Progenitor cell of endocrine pancreas (in vitro differentiated cells): ENCODE results near the gene RFESD. TPM values are rescaled to one million over a fixed set of nuclear protein-coding genes. Genes with fewer than 3 reads are reported as not detected.
"Not testable (repeated sequence)": the region's sequence is repeated elsewhere in the genome, so short reads cannot be mapped to it uniquely, and the experiment has no call there.

Experiments
- DNase-seq: peaks from one replicate; pipeline ENCODE4 v3.0.0; 2021; ENCODE audit warnings: low spot score; ENCODE audit not compliant: unreplicated experiment
- H3K27ac Mint-ChIP-seq: 2 replicates; pipeline ENCODE4 v1.8.0; 2021; ENCODE audit warnings: mild to moderate bottlenecking, moderate library complexity, mixed read lengths
- H3K27me3 Mint-ChIP-seq: 2 replicates; pipeline ENCODE4 v1.8.0; 2021; ENCODE audit warnings: mixed read lengths
- H3K36me3 Mint-ChIP-seq: 2 replicates; pipeline ENCODE4 v1.8.0; 2022; ENCODE audit warnings: mixed read lengths; ENCODE audit not compliant: insufficient read depth
- H3K4me1 Mint-ChIP-seq: 2 replicates; pipeline ENCODE4 v1.8.0; 2021; ENCODE audit warnings: low read depth, mixed read lengths
- H3K4me3 Mint-ChIP-seq: 2 replicates; pipeline ENCODE4 v1.8.0; 2021; ENCODE audit warnings: low read depth, mild to moderate bottlenecking, moderate library complexity, mixed read lengths
- H3K9me3 Mint-ChIP-seq: 2 replicates; pipeline ENCODE4 v1.8.0; 2021; ENCODE audit warnings: low read depth, mixed read lengths
- total RNA-seq: library from RNA; stranded (reverse); gene quantifications from 2 replicates; pipeline ENCODE4 v1.2.1, GENCODE V29; 2021
- TF ChIP-seq, protein P1 (sequence below): fragments of 200-600 bp; sonication (generic); IDR thresholded peaks from one replicate; pipeline ENCODE4 v1.5.0; 2021; ENCODE audit warnings: antibody characterized with exemption, mild to moderate bottlenecking; ENCODE audit not compliant: unreplicated experiment

RFESD gene
- total RNA-seq, 1 donor from 2014 or later: 2.9 TPM

DNA sequence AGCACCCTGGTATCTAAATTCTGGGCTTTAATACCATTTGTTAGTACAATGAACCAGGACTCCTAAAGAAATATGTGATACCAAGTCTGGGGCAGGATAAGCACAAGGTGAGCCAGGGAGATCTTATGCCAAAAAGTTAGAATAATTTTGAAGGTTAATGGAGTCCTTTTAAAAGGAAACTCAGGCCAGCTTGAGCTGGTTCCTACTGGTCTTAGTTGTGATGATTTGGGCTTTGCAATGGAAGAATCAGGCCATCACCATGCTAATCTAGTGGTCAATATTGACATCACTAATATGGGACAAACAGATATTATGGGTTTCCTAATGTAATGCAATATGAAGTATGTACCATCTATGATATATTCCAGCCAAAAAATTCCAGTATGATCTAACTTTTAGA, 43.8 kb downstream of the RFESD start:
- TF ChIP-seq, protein P1, sequence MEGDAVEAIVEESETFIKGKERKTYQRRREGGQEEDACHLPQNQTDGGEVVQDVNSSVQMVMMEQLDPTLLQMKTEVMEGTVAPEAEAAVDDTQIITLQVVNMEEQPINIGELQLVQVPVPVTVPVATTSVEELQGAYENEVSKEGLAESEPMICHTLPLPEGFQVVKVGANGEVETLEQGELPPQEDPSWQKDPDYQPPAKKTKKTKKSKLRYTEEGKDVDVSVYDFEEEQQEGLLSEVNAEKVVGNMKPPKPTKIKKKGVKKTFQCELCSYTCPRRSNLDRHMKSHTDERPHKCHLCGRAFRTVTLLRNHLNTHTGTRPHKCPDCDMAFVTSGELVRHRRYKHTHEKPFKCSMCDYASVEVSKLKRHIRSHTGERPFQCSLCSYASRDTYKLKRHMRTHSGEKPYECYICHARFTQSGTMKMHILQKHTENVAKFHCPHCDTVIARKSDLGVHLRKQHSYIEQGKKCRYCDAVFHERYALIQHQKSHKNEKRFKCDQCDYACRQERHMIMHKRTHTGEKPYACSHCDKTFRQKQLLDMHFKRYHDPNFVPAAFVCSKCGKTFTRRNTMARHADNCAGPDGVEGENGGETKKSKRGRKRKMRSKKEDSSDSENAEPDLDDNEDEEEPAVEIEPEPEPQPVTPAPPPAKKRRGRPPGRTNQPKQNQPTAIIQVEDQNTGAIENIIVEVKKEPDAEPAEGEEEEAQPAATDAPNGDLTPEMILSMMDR: no peak
- Mint-ChIP-seq H3K27ac (no peak overlapping the region), H3K36me3 (no peaks in the 10 kb centered on the region), H3K27me3 (no peaks in the 10 kb centered on the region), H3K4me3 (no peak overlapping the region), H3K4me1 (no peaks in the 10 kb centered on the region), H3K9me3 (peaks cover 5% of the 10 kb centered on the region)
- DNase-seq: no peak

DNA sequence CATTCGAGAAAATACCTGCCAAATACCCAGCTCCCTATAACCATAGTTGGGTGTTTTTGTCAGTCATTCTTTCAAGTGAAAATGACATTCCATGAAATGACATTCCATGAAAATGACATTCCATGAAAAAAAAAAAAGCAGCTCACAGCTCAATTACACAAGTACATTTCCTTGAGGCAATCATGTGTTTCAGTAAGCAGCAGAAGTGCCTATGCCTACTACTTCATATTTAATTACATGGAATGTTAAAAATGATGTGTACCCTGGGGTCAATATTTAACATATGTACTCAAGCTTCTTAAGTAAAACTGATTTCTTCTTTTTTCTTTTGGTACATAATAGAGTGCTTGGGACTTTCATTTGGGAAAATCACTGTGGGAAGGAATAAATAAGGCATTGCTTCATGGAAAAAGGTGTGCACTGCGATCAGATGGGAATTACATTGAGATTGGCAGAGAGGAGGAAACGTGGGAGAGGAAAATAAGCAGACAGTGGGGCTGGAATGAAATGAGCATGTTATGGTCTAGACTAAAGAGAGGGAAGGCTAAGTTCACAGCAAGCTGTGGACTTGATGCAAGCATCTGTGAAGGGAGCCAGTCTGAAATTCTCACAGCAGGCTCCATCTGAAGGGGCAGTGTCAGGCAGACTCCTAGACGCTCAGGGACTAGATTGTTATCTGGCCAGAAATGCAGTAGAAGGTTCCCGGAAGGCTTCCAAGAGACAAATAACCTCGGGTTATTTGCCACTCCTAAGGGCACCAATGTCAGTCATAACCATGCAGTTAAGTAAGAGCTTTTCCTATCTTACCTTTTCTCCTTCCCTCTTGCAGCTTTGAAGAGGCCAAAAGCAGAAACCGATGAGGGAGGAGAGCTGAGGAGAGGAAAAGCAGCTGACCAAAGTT, 51.5 kb downstream of the RFESD start:
- no peak for DNase-seq
- no peaks in the 10 kb centered on the region for H3K9me3 Mint-ChIP-seq
- TF ChIP-seq, protein P1: no peak
- peaks cover 6% of the 10 kb centered on the region for H3K4me1 Mint-ChIP-seq
- H3K27me3 Mint-ChIP-seq: no peaks in the 10 kb centered on the region
- no peak overlapping the region for H3K27ac Mint-ChIP-seq
- no peak overlapping the region for H3K4me3 Mint-ChIP-seq
- H3K36me3 Mint-ChIP-seq: no peaks in the 10 kb centered on the region

DNA sequence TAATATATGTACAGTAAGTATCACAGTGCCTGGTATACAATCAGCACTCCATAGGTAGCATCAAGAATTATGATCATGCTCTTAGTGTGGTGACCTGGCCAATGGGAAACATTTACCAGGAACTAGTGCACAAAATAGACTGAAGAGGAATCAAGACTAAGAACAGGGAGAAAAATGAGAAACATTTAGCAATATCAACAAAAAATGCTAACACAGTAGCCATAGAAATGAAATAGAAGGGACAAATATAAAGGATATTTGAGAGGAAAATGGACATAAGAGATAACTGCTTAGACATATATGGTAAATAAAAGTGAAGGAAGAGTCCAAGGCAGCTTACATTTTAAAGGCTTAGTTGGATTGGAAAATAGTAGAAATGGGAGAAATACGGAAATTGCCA, 52.8 kb downstream of the RFESD start:
- peaks cover 6% of the 10 kb centered on the region for H3K4me1 Mint-ChIP-seq
- H3K4me3 Mint-ChIP-seq: no peak overlapping the region
- TF ChIP-seq, protein P1: no peak
- no peaks in the 10 kb centered on the region for H3K9me3 Mint-ChIP-seq
- no peaks in the 10 kb centered on the region for H3K27me3 Mint-ChIP-seq
- DNase-seq: no peak
- no peaks in the 10 kb centered on the region for H3K36me3 Mint-ChIP-seq
- no peak overlapping the region for H3K27ac Mint-ChIP-seq

DNA sequence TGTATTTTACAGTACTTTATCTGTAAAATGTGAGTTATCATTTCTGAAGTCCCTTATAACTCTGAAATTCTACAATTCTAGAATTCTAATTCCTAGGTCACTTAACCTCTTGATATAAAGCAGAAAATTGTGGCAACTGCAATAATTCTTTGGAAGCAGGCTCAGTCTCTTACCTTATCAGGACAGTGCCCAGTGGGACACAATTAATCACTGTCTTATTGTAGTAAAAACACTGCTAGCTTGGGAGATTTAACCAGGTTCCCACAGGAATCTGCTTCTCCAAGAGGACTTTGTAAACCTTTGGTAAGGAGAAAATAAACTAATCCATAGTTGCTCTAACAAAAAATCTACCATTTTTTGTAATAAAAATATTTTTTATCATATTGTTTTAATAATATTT, 54.5 kb downstream of the RFESD start:
- H3K4me3 Mint-ChIP-seq: no peak overlapping the region
- no peak for DNase-seq
- H3K9me3 Mint-ChIP-seq: no peaks in the 10 kb centered on the region
- TF ChIP-seq, protein P1: no peak
- no peaks in the 10 kb centered on the region for H3K36me3 Mint-ChIP-seq
- no peaks in the 10 kb centered on the region for H3K27me3 Mint-ChIP-seq
- H3K4me1 Mint-ChIP-seq: peaks cover 6% of the 10 kb centered on the region
- no peak overlapping the region for H3K27ac Mint-ChIP-seq

DNA sequence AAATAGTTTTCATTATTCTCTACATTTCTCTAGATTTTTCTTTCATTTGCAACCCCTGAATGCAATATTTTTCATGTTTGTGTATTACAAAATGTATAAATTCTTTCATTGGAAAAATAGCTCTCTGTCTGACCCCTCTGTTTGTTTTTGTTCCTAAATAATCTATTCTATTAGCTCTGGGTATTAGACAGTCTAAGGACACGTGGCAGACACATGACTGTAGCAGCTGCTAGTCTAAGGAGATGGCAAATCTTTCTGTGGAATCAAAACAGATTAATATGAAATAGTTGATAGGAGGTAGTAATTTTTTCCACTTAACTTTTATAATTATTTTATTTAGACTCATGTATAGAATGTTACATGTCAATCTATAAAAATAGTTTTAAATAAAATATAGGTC, 57.6 kb downstream of the RFESD start:
- Mint-ChIP-seq H3K27me3 (peaks cover 3% of the 10 kb centered on the region), H3K27ac (no peak overlapping the region), H3K9me3 (no peaks in the 10 kb centered on the region), H3K4me3 (no peak overlapping the region), H3K4me1 (peaks cover 12% of the 10 kb centered on the region), H3K36me3 (no peaks in the 10 kb centered on the region)
- DNase-seq: no peak
- TF ChIP-seq, protein P1: no peak

DNA sequence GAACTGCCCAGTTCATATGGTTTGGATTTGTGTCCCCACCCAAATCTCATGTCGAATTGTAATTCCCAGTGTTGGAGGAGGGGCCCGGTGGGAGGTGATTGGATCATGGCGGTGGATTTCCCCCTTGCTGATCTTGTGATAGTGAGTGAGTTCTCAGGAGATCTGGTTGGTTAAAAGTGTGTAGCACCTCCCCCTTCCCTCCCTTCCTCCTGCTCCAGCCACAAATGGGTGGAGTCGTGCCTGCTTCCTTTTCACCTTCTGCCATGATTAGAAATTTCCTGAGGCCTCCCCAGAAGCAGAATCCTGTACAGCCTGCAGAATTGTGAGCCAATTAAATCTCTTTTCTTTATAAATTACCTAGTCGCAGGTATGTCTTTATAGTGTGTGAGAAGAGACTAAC, 59.6 kb downstream of the RFESD start:
- H3K27ac Mint-ChIP-seq, DNase-seq, H3K36me3 Mint-ChIP-seq, H3K4me3 Mint-ChIP-seq, H3K27me3 Mint-ChIP-seq, H3K9me3 Mint-ChIP-seq: not testable (repeated sequence)
- H3K4me1 Mint-ChIP-seq: peaks cover 18% of the 10 kb centered on the region
